GM21526 (cell line): Measurements from ENCODE around the gene TGM6.

Experiments
- ATAC-seq: cut with Tn5 transposase; IDR thresholded peaks from one replicate; pipeline ENCODE4 v1.9.1; 2021; ENCODE audit warnings: moderate library complexity; ENCODE audit not compliant: unreplicated experiment, low FRiP score

The TGM6 gene

DNA sequence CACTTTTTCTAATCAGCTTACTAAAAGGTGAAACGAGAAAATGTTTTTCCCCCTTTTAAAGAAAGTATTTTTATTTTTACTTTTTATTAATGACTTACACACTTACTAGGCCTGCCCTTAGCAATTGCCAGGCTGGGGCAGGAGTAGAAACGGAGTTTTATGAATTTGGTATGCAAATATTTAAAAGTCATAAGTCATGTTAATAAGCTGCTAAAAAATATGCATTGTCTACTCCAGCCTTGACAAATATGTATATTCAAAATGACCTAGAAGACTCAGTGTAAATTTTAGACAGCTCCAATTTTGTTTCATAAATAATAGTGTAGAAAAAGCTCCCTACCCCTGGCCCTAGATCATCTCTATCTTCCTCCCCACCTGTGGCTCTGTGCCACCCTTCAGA lies 17.5 kb upstream of the TGM6 start:
- no peak for ATAC-seq

- no peak for ATAC-seq
These were observed 17.1 kb upstream of the TGM6 start for GRCh38 chr20:2363587-2363986.

GRCh38 chr20:2364044-2364443 lies 16.7 kb upstream of the TGM6 start:
- no peak for ATAC-seq

- no peak for ATAC-seq
These were observed 15.6 kb upstream of the TGM6 start for GRCh38 chr20:2365091-2365490.

- ATAC-seq, result no peak
These were observed 15.0 kb upstream of the TGM6 start for GRCh38 chr20:2365666-2366065.

GRCh38 chr20:2368621-2369020 lies 12.1 kb upstream of the TGM6 start:
- no peak for ATAC-seq

- no peak for ATAC-seq
These were observed 7.6 kb upstream of the TGM6 start for GRCh38 chr20:2373098-2373497.

GRCh38 chr20:2374346-2375125 lies 6.2 kb upstream of the TGM6 start:
- ATAC-seq, result no peak

- ATAC-seq, result no peak
These were observed 1.8 kb upstream of the TGM6 start for GRCh38 chr20:2378893-2379292.

- no peak for ATAC-seq
These were observed 1.0 kb upstream of the TGM6 start for GRCh38 chr20:2379511-2380229.

DNA sequence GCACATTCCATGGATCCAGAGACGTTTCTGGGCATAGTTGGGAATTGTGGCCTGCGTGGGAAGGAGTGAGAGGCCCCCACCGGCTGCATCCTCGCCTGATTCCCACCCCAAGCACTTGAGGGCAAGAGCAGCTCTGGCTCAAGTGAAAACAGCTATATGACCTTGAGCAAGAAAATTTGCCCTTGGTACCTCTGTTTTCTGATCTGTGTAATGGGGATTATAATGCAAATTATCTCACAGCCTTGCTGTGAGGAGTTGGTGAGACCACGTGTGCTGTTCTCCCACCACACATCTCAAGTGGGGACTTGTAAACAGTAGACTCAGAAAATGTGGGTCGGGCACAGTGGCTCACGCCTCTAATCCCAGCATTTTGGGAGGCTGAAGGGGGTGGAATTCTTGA lies 602 bp downstream of the TGM6 start:
- no peak for ATAC-seq

GRCh38 chr20:2382833-2383232 lies 2.1 kb downstream of the TGM6 start:
- ATAC-seq, result no peak

DNA sequence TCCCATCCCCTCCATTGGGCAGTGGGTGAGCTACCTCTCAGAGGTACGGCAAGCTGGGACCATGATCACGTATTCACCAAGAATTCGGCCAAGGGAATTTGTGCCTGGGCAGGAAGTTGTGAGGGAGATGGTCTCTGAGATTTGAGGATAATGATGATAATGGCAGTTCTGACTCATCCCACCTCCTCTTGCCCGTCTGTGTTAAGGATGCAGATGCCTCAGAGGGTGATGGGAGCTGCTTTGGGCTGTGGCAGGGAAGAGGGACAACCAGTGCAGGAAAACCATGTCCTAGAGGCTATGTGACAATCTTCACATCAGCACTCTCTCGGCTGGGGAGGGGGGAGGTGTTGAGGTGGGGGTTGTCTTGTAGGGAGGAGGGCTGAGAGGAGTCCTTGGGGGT lies 4.3 kb downstream of the TGM6 start:
- ATAC-seq, result no peak

GRCh38 chr20:2385496-2385895 lies 4.8 kb downstream of the TGM6 start:
- ATAC-seq, result no peak

GRCh38 chr20:2386516-2387179 lies 5.9 kb downstream of the TGM6 start:
- ATAC-seq, result no peak

GRCh38 chr20:2387180-2387577 lies 6.5 kb downstream of the TGM6 start:
- no peak for ATAC-seq

- ATAC-seq, result no peak
These were observed 6.9 kb downstream of the TGM6 start for GRCh38 chr20:2387580-2387979.

GRCh38 chr20:2390951-2391675 lies 10.4 kb downstream of the TGM6 start:
- no peak for ATAC-seq

- no peak for ATAC-seq
These were observed 13.8 kb downstream of the TGM6 start for GRCh38 chr20:2394411-2395055.

GRCh38 chr20:2395136-2395535 lies 14.4 kb downstream of the TGM6 start:
- ATAC-seq, result no peak
